ENCODE measurements around the gene EIF5. TPM values are rescaled to one million over a fixed set of nuclear protein-coding genes. Genes with fewer than 3 reads are reported as not detected.

Gene EIF5
- total and polyA plus RNA-seq, 2 of the 8 experiments (the other 6 are each of a cell fraction or from before 2014, with no cell fraction given): 179 to 323 TPM

GRCh38 chr14:103348154-103348553, 14.1 kb downstream of the EIF5 start (continued):
- TF ChIP-seq SAP30 (IDR thresholded peaks at IDR 0.05; ENCODE audit: insufficient read depth, insufficient replicate concordance, low read length): no peak
- TF ChIP-seq TEAD4 (IDR thresholded peaks at IDR 0.05; ENCODE audit: low read depth, low read length): no peak
- no peak for TF ChIP-seq HDAC2 (IDR thresholded peaks at IDR 0.05; ENCODE audit: borderline replicate concordance in 1 of 2, low read depth in 2 of 2, low read length in 2 of 2)
- no peak for TF ChIP-seq CBX8 (IDR thresholded peaks at IDR 0.05; ENCODE audit: borderline replicate concordance, low read depth, low read length)
- no peak for TF ChIP-seq CEBPB (IDR thresholded peaks at IDR 0.05; ENCODE audit: low read depth, low read length)
- TF ChIP-seq PHF8 (conservative IDR thresholded peaks at IDR 0.05; ENCODE audit: low read depth, low read length): no peak
